Neural progenitor cell (in vitro differentiated cells): ENCODE results near the gene NTM.

Source experiments
- EZH2 ChIP-seq: fragments of 200-600 bp; sonication (generic); IDR thresholded peaks from 2 replicates; pipeline ENCODE4 v1.6.1; 2017; ENCODE audit warnings: antibody characterized with exemption, mild to moderate bottlenecking, moderate library complexity
- EZH2phosphoT487 ChIP-seq: fragments of 200-600 bp; sonication (generic); IDR thresholded peaks from 2 replicates; pipeline ENCODE4 v1.6.1; 2017; ENCODE audit warnings: antibody characterized with exemption
- TF ChIP-seq, protein P1 (sequence below): fragments of 200-600 bp; sonication (generic); IDR thresholded peaks from 2 replicates; pipeline ENCODE4 v1.5.1; 2017; ENCODE audit warnings: antibody characterized with exemption, mild to moderate bottlenecking

DNA sequence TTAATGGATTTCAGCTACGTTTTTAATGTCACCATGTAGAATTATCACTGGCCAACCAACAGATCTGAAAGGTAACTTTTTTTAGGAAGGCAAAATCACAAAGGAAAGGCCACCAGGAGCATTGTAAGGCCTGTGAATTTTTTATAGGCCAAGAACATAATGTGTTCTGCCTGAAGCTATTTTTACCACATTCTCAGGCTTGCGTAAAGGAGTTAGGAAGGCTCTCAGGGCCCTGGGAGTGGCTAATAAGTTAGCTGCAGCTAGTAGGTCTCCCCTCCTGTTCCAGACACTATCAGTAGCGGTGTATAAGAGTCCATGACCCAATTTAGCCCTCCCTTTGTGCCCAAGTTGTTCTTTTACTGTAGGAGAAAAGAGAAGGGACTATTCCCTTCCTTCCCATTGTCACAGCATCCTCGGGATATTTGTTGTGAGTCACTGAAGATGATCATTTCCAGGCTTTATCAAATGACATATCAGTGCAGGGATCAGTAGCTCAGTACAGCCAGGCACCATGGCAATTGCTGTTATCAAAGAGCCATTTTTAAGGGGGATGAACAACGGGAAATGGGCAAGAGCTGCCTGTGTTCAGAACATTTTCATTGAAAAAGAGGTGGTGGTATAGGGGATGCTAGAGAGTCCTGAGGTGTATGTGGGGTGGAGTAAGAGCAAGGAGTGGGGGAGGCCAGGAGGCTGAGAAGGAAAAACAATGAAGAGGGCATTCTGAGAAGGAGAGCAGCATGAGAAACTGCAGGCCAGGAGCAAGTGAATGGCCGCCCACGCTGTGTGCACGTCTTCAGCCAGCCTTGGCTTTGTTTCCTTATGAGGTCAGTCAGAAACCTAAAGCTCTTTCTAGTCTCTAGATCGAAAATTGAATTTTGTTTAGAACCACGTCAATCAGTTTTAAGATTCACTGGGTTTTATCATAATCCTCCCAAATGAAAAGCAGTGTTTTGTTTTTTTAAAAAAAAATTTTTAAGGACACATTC, 940.3 kb downstream of the NTM start:
- TF ChIP-seq EZH2 (no peak), EZH2phosphoT487 (no peak)
- TF ChIP-seq, protein P1, sequence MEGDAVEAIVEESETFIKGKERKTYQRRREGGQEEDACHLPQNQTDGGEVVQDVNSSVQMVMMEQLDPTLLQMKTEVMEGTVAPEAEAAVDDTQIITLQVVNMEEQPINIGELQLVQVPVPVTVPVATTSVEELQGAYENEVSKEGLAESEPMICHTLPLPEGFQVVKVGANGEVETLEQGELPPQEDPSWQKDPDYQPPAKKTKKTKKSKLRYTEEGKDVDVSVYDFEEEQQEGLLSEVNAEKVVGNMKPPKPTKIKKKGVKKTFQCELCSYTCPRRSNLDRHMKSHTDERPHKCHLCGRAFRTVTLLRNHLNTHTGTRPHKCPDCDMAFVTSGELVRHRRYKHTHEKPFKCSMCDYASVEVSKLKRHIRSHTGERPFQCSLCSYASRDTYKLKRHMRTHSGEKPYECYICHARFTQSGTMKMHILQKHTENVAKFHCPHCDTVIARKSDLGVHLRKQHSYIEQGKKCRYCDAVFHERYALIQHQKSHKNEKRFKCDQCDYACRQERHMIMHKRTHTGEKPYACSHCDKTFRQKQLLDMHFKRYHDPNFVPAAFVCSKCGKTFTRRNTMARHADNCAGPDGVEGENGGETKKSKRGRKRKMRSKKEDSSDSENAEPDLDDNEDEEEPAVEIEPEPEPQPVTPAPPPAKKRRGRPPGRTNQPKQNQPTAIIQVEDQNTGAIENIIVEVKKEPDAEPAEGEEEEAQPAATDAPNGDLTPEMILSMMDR, result no peak
